H9 (cell line): ENCODE measurements around the gene GLYAT. TPM values are rescaled to one million over a fixed set of nuclear protein-coding genes. Genes with fewer than 3 reads are reported as not detected.

Experiments
- DNase-seq: peaks from one replicate; pipeline ENCODE4 v3.0.0-alpha.2; 2017
- H2AFZ ChIP-seq: one replicate; pipeline ENCODE4 v1.6.1; 2013; ENCODE audit warnings: mild to moderate bottlenecking, low read length, control low read depth, moderate library complexity
- H2AK5ac ChIP-seq: 2 replicates; pipeline ENCODE4 v1.6.1; 2013; ENCODE audit warnings: low read length, control low read depth, mixed read lengths; ENCODE audit not compliant: insufficient read length
- H2BK120ac ChIP-seq: one replicate; pipeline ENCODE4 v1.6.1; 2013; ENCODE audit warnings: low read depth, mild to moderate bottlenecking, low read length, control low read depth, inconsistent platforms; ENCODE audit not compliant: poor library complexity, severe bottlenecking
- H2BK12ac ChIP-seq: 2 replicates; pipeline ENCODE4 v1.6.1; 2013; ENCODE audit warnings: low read length, control low read depth, mixed read lengths, low read depth; ENCODE audit not compliant: insufficient read length
- H2BK15ac ChIP-seq: 2 replicates; pipeline ENCODE4 v1.6.1; 2013; ENCODE audit warnings: low read depth, low read length, control low read depth
- H2BK20ac ChIP-seq: one replicate; pipeline ENCODE4 v1.6.1; 2013; ENCODE audit warnings: low read depth, mild to moderate bottlenecking, low read length, control low read depth, inconsistent platforms; ENCODE audit not compliant: poor library complexity, severe bottlenecking
- H2BK5ac ChIP-seq: 2 replicates; pipeline ENCODE4 v1.6.1; 2013; ENCODE audit warnings: low read length, control low read depth, mixed read lengths; ENCODE audit not compliant: insufficient read length
- H3K14ac ChIP-seq: 2 replicates; pipeline ENCODE4 v1.6.1; 2013; ENCODE audit warnings: low read length, control low read depth; ENCODE audit not compliant: insufficient read depth
- H3K18ac ChIP-seq: 2 replicates; pipeline ENCODE4 v1.6.1; 2013; ENCODE audit warnings: low read depth, mild to moderate bottlenecking, mixed read lengths, low read length, control low read depth; ENCODE audit not compliant: insufficient read length
- H3K23ac ChIP-seq: 2 replicates; pipeline ENCODE4 v1.6.1; 2013; ENCODE audit warnings: low read length, control low read depth, mixed read lengths, low read depth; ENCODE audit not compliant: insufficient read length
- H3K23me2 ChIP-seq: 2 replicates; pipeline ENCODE4 v1.6.1; 2013; ENCODE audit warnings: low read depth, mild to moderate bottlenecking, mixed read lengths, low read length, control low read depth; ENCODE audit not compliant: insufficient read length, poor library complexity, severe bottlenecking
- H3K27ac ChIP-seq: 2 replicates; pipeline ENCODE4 v1.5.1; 2013; ENCODE audit warnings: low read length, control low read depth, mixed read lengths, low read depth; ENCODE audit not compliant: insufficient read length
- H3K27me3 ChIP-seq: 2 replicates; pipeline ENCODE4 v1.6.1; 2013; ENCODE audit warnings: low read length, control low read depth, inconsistent platforms; ENCODE audit not compliant: insufficient read depth
- H3K4ac ChIP-seq: 2 replicates; pipeline ENCODE4 v1.6.1; 2013; ENCODE audit warnings: low read depth, mild to moderate bottlenecking, control low read depth, inconsistent platforms, low read length, moderate library complexity
- H3K4me1 ChIP-seq: 2 replicates; pipeline ENCODE4 v1.6.1; 2013; ENCODE audit warnings: low read length, control low read depth, inconsistent platforms; ENCODE audit not compliant: insufficient read depth
- H3K4me2 ChIP-seq: 2 replicates; pipeline ENCODE4 v1.6.1; 2013; ENCODE audit warnings: low read length, control low read depth, mixed read lengths; ENCODE audit not compliant: insufficient read length, insufficient read depth
- H3K56ac ChIP-seq: 2 replicates; pipeline ENCODE4 v1.6.1; 2013; ENCODE audit warnings: low read depth, mild to moderate bottlenecking, mixed read lengths, low read length, control low read depth; ENCODE audit not compliant: insufficient read length
- H3K79me1 ChIP-seq: 2 replicates; pipeline ENCODE4 v1.6.1; 2013; ENCODE audit warnings: low read depth, mild to moderate bottlenecking, moderate library complexity, low read length, control low read depth, inconsistent platforms; ENCODE audit not compliant: insufficient read depth, poor library complexity, severe bottlenecking
- H3K79me2 ChIP-seq: 2 replicates; pipeline ENCODE4 v1.6.1; 2013; ENCODE audit warnings: low read length, control low read depth, inconsistent platforms; ENCODE audit not compliant: insufficient read depth
- H3K9ac ChIP-seq: 2 replicates; pipeline ENCODE4 v1.6.1; 2013; ENCODE audit warnings: low read length, control low read depth, mixed read lengths; ENCODE audit not compliant: insufficient read length; ENCODE audit errors: extremely low read depth
- H3K9me3 ChIP-seq: one replicate; pipeline ENCODE4 v1.6.1; 2013; ENCODE audit warnings: low read depth, low read length, inconsistent platforms; ENCODE audit not compliant: control insufficient read depth
- H3T11ph ChIP-seq: one replicate; pipeline ENCODE4 v1.6.1; 2013; ENCODE audit warnings: mild to moderate bottlenecking, low read length, control low read depth, inconsistent platforms
- H4K20me1 ChIP-seq: one replicate; pipeline ENCODE4 v1.6.1; 2013; ENCODE audit not compliant: control insufficient read depth, insufficient read length, insufficient read depth
- H4K5ac ChIP-seq: 2 replicates; pipeline ENCODE4 v1.6.1; 2013; ENCODE audit warnings: low read depth, mild to moderate bottlenecking, mixed read lengths, low read length, control low read depth; ENCODE audit not compliant: insufficient read length
- H4K8ac ChIP-seq: replicated peaks from 2 replicates; pipeline ENCODE4 v1.6.1; 2013; ENCODE audit warnings: low read length, control low read depth, mixed read lengths, low read depth; ENCODE audit not compliant: insufficient read length
- H4K91ac ChIP-seq: 2 replicates; pipeline ENCODE4 v1.6.1; 2013; ENCODE audit warnings: low read depth, mild to moderate bottlenecking, moderate library complexity, mixed read lengths, low read length, control low read depth; ENCODE audit not compliant: insufficient read length
- H3K27ac Mint-ChIP-seq, 3 experiments: 2 replicates in 2 of 3; 3 replicates in 1 of 3; pipeline ENCODE4 v1.8.0; 2020 to 2021; ENCODE audit warnings: mixed read lengths in 3 of 3, mild to moderate bottlenecking in 1 of 3, moderate library complexity in 1 of 3
- H3K27me3 Mint-ChIP-seq: 2 replicates; pipeline ENCODE4 v1.8.0; 2021; ENCODE audit warnings: low read depth, mild to moderate bottlenecking, moderate library complexity, mixed read lengths
- H3K36me3 Mint-ChIP-seq, 3 experiments: 2 replicates in 2 of 3; 3 replicates in 1 of 3; pipeline ENCODE4 v1.8.0; 2020 to 2021; ENCODE audit warnings: low read depth in 3 of 3, mixed read lengths in 3 of 3; ENCODE audit not compliant: insufficient read depth in 1 of 3
- H3K4me1 Mint-ChIP-seq, 2 experiments: 2 replicates each; pipeline ENCODE4 v1.8.0; 2020; ENCODE audit warnings: mixed read lengths in 2 of 2
- H3K4me3 Mint-ChIP-seq, 2 experiments: 2 replicates in 1 of 2; 3 replicates in 1 of 2; pipeline ENCODE4 v1.8.0; 2020 to 2021; ENCODE audit warnings: mild to moderate bottlenecking in 2 of 2, mixed read lengths in 2 of 2, moderate library complexity in 1 of 2
- H3K9me3 Mint-ChIP-seq, 2 experiments: 2 replicates in 1 of 2; 3 replicates in 1 of 2; pipeline ENCODE4 v1.8.0; 2020; ENCODE audit warnings: mild to moderate bottlenecking in 2 of 2, mixed read lengths in 2 of 2, moderate library complexity in 1 of 2
- total RNA-seq: library from RNA; stranded (reverse); gene quantifications from 2 replicates; pipeline ENCODE4 v1.2.1, GENCODE V29; 2021
- TF ChIP-seq, protein P1 (sequence below): fragments of 200-600 bp; sonication (generic); conservative IDR thresholded peaks from 3 replicates; pipeline ENCODE4 v1.8.0; 2021; ENCODE audit warnings: antibody characterized with exemption, mild to moderate bottlenecking

Gene GLYAT
- total RNA-seq, 1 experiment from 2014 or later: not detected

DNA sequence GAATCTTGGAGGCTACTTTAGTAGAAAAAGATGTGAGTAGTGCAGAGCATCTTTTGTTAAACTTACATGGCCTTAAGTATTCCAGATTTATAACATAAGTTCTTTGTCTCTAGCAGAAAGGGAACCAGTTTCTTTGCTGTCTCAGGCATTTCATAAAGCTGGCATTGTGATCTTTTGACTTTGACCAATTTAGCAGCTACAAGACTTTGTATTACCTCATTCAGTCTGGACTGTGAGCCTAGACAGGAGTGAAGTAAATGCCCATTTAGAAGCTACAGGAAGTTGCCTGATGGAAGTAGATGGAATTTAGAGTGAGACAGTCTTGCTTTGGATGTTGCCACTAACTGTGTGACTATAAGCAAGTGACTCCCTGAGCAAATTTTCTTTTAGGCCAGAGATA is 25.7 kb upstream of the GLYAT start:
- no peak overlapping the region for H3K4me2 ChIP-seq
- Mint-ChIP-seq H3K9me3 (peaks cover 81 to 89% of the 10 kb centered on the region in 2 experiments), H3K36me3 (peaks cover 0 to 20% (median 0%) of the 10 kb centered on the region in 3 experiments; a peak in 4 of 7 replicates), H3K27me3 (peaks cover 4% of the 10 kb centered on the region), H3K27ac (no peak overlapping the region), H3K4me1 (no peaks in the 10 kb centered on the region), H3K4me3 (no peak overlapping the region)
- no peak overlapping the region for H2BK5ac ChIP-seq
- H4K20me1 ChIP-seq: no peaks in the 10 kb centered on the region
- no peak overlapping the region for H2AFZ ChIP-seq
- H3K56ac ChIP-seq: no peak overlapping the region
- H2BK120ac ChIP-seq: no peak overlapping the region
- H3K23ac ChIP-seq: no peak overlapping the region
- H4K5ac ChIP-seq: no peak overlapping the region
- no peak overlapping the region for H2BK20ac ChIP-seq
- no peaks in the 10 kb centered on the region for H3K79me2 ChIP-seq
- H3K9me3 ChIP-seq: peaks cover 18% of the 10 kb centered on the region
- no peak overlapping the region for H4K8ac ChIP-seq
- no peak overlapping the region for H3T11ph ChIP-seq
- DNase-seq: no peak
- TF ChIP-seq, protein P1, sequence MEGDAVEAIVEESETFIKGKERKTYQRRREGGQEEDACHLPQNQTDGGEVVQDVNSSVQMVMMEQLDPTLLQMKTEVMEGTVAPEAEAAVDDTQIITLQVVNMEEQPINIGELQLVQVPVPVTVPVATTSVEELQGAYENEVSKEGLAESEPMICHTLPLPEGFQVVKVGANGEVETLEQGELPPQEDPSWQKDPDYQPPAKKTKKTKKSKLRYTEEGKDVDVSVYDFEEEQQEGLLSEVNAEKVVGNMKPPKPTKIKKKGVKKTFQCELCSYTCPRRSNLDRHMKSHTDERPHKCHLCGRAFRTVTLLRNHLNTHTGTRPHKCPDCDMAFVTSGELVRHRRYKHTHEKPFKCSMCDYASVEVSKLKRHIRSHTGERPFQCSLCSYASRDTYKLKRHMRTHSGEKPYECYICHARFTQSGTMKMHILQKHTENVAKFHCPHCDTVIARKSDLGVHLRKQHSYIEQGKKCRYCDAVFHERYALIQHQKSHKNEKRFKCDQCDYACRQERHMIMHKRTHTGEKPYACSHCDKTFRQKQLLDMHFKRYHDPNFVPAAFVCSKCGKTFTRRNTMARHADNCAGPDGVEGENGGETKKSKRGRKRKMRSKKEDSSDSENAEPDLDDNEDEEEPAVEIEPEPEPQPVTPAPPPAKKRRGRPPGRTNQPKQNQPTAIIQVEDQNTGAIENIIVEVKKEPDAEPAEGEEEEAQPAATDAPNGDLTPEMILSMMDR: no peak
- H2AK5ac ChIP-seq: no peak overlapping the region
- H2BK15ac ChIP-seq: no peak overlapping the region
- H3K23me2 ChIP-seq: no peaks in the 10 kb centered on the region
- H2BK12ac ChIP-seq: no peak overlapping the region
- no peaks in the 10 kb centered on the region for H3K79me1 ChIP-seq
- H3K27me3 ChIP-seq: no peaks in the 10 kb centered on the region
- H3K27ac ChIP-seq: no peak overlapping the region
- H3K4me1 ChIP-seq: no peaks in the 10 kb centered on the region
- H3K9ac ChIP-seq: no peak overlapping the region
- H4K91ac ChIP-seq: no peak overlapping the region
- no peak overlapping the region for H3K18ac ChIP-seq
- H3K4ac ChIP-seq: no peak overlapping the region
- no peak overlapping the region for H3K14ac ChIP-seq
